HEK293T (cell line): ENCODE results near the gene TIMMDC1.

ENCODE experiments used
- CTCF ChIA-PET: fragments of 350-600 bp; formaldehyde crosslinking; extraction: SDS; loops from one replicate; lab custom pipeline; 2021; ENCODE audit warnings: antibody characterized with exemption, inconsistent platforms; lab: Yijun Ruan, JAX
- POLR2A ChIA-PET: fragments of 350-600 bp; formaldehyde crosslinking; extraction: SDS; loops from one replicate; lab custom pipeline; 2020; ENCODE audit warnings: antibody characterized with exemption, inconsistent platforms; lab: Yijun Ruan, JAX
- DNase-seq: peaks from one replicate; pipeline ENCODE4 v3.0.0; 2012; ENCODE audit warnings: mixed read lengths; ENCODE audit errors: extremely low spot score
- ARNT ChIP-seq: fragments of 450-650 bp; IDR thresholded peaks from 2 replicates; pipeline ENCODE4 v1.6.1; 2017; ENCODE audit warnings: mild to moderate bottlenecking
- BHLHE40 ChIP-seq: fragments of 450-650 bp; IDR thresholded peaks from 2 replicates; pipeline ENCODE4 v1.6.1; 2016; ENCODE audit warnings: mild to moderate bottlenecking, moderate library complexity, borderline replicate concordance
- CTBP1 ChIP-seq: fragments of 450-650 bp; IDR thresholded peaks from 2 replicates; pipeline ENCODE4 v1.6.1; 2016; ENCODE audit warnings: borderline replicate concordance
- ELF4 ChIP-seq: fragments of 450-650 bp; IDR thresholded peaks from 2 replicates; pipeline ENCODE4 v1.6.1; 2017; ENCODE audit warnings: antibody characterized with exemption
- FOXA1 ChIP-seq: fragments of 450-650 bp; IDR thresholded peaks from 2 replicates; pipeline ENCODE4 v1.6.1; 2016; ENCODE audit warnings: mild to moderate bottlenecking
- FOXK2 ChIP-seq: fragments of 450-650 bp; IDR thresholded peaks from 2 replicates; pipeline ENCODE4 v1.6.1; 2016; ENCODE audit warnings: mild to moderate bottlenecking
- FOXM1 ChIP-seq: fragments of 450-650 bp; IDR thresholded peaks from 2 replicates; pipeline ENCODE4 v1.6.1; 2017; ENCODE audit warnings: mild to moderate bottlenecking, borderline replicate concordance
- HDGF ChIP-seq: fragments of 450-650 bp; IDR thresholded peaks from 2 replicates; pipeline ENCODE4 v1.6.1; 2017; ENCODE audit warnings: antibody characterized with exemption, borderline replicate concordance
- L3MBTL2 ChIP-seq: fragments of 450-650 bp; conservative IDR thresholded peaks from 2 replicates; pipeline ENCODE4 v1.6.1; 2016; ENCODE audit warnings: mild to moderate bottlenecking
- LEF1 ChIP-seq: fragments of 450-650 bp; IDR thresholded peaks from 2 replicates; pipeline ENCODE4 v1.6.1; 2017; ENCODE audit warnings: mild to moderate bottlenecking, borderline replicate concordance
- NFRKB ChIP-seq: fragments of 450-650 bp; IDR thresholded peaks from 2 replicates; pipeline ENCODE4 v1.6.1; 2016; ENCODE audit warnings: mild to moderate bottlenecking, moderate library complexity
- PKNOX1 ChIP-seq: fragments of 450-650 bp; IDR thresholded peaks from 2 replicates; pipeline ENCODE4 v1.6.1; 2016
- SP1 ChIP-seq: fragments of 450-650 bp; IDR thresholded peaks from 2 replicates; pipeline ENCODE4 v1.6.1; 2017
- SUZ12 ChIP-seq: fragments of 450-650 bp; IDR thresholded peaks from 2 replicates; pipeline ENCODE4 v1.6.1; 2016; ENCODE audit warnings: mild to moderate bottlenecking
- TARDBP ChIP-seq: fragments of 450-650 bp; IDR thresholded peaks from 2 replicates; pipeline ENCODE4 v1.6.1; 2016
- ZNF384 ChIP-seq: fragments of 450-650 bp; IDR thresholded peaks from 2 replicates; pipeline ENCODE4 v1.6.1; 2016

The TIMMDC1 gene

GRCh38 chr3:119498186-119499011 lies at the start of gene TIMMDC1:
Gene TIMMDC1 (plus strand): TSS chr3:119498547. CDS start chr3:119498734, 187 bp downstream.
- CTCF ChIA-PET = no interaction called here
- POLR2A ChIA-PET = interaction anchor here (0.6 to 4.5 kb wide), 18 partner anchors 9 to 850 kb away, joined by 3 to 39 read pairs (median 4); partner anchors contain the start of genes B4GALT4, COX17, POGLUT1 and TMEM39A

GRCh38 chr3:119453822-119454221 lies 44.5 kb upstream of the TIMMDC1 start:
- POLR2A ChIA-PET = interaction anchor here (0.7 kb wide), 1 partner anchor 9 kb away, joined by 3 read pairs; the partner anchor contains the start of gene TMEM39A
- DNase-seq = no peak
- TF ChIP-seq CTBP1 = no peak
- no peak for TF ChIP-seq FOXA1
- TF ChIP-seq HDGF = no peak
- no peak for TF ChIP-seq SUZ12
- TF ChIP-seq BHLHE40 = no peak
- no peak for TF ChIP-seq L3MBTL2
- TF ChIP-seq NFRKB = no peak
- TF ChIP-seq PKNOX1 = no peak
- CTCF ChIA-PET = no interaction called here

More at GRCh38 chr3:119498186-119499011, at the start of gene TIMMDC1:
- no peak for TF ChIP-seq NFRKB
- TF ChIP-seq ARNT = no peak
- peak; percentile 45; the same call in 1 of the 2 replicates for TF ChIP-seq PKNOX1
- TF ChIP-seq SUZ12 = no peak
- no peak for TF ChIP-seq SP1
- TF ChIP-seq L3MBTL2 = peak; percentile 40
- TF ChIP-seq LEF1 = no peak
- peak; percentile 87 for TF ChIP-seq ELF4
- TF ChIP-seq TARDBP = no peak
- peak; percentile 97 for DNase-seq

- no peak for DNase-seq
- ChIA-PET CTCF (no interaction called here), POLR2A (no interaction called here)
- TF ChIP-seq FOXA1 = no peak
- no peak for TF ChIP-seq FOXK2
- TF ChIP-seq PKNOX1 = no peak
- no peak for TF ChIP-seq TARDBP
- TF ChIP-seq LEF1 = no peak
- TF ChIP-seq FOXM1 = no peak
- TF ChIP-seq BHLHE40 = no peak
- TF ChIP-seq NFRKB = no peak
- TF ChIP-seq ZNF384 = no peak
- TF ChIP-seq L3MBTL2 = no peak
- no peak for TF ChIP-seq ARNT
- no peak for TF ChIP-seq SP1
- no peak for TF ChIP-seq HDGF
- TF ChIP-seq SUZ12 = no peak
- TF ChIP-seq CTBP1 = no peak
- no peak for TF ChIP-seq ELF4
Observed at GRCh38 chr3:119456469-119456868, 41.9 kb upstream of the TIMMDC1 start.

- ChIA-PET POLR2A (no interaction called here), CTCF (no interaction called here)
- DNase-seq = no peak
- no peak for TF ChIP-seq ELF4
- TF ChIP-seq FOXA1 = no peak
- TF ChIP-seq HDGF = no peak
- TF ChIP-seq CTBP1 = no peak
- no peak for TF ChIP-seq LEF1
- no peak for TF ChIP-seq ARNT
Observed at GRCh38 chr3:119457246-119457645, 41.1 kb upstream of the TIMMDC1 start.

GRCh38 chr3:119463171-119464169 lies 34.9 kb upstream of the TIMMDC1 start, which contains the start of gene TMEM39A:
Gene TMEM39A (minus strand): TSS chr3:119463615. CDS start chr3:119462074, 1,541 bp downstream.
- CTCF ChIA-PET = no interaction called here
- POLR2A ChIA-PET = interaction anchor here (0.5 to 2.8 kb wide), 19 partner anchors 9 to 213 kb away, joined by 3 to 39 read pairs (median 4); partner anchors contain the start of genes ARHGAP31, COX17 and TIMMDC1
- peak; percentile 99 for DNase-seq
- no peak for TF ChIP-seq LEF1
- no peak for TF ChIP-seq FOXA1
- no peak for TF ChIP-seq ARNT
- no peak for TF ChIP-seq SP1
- TF ChIP-seq FOXM1 = no peak
- TF ChIP-seq ELF4 = peak; percentile 78
- no peak for TF ChIP-seq CTBP1
- TF ChIP-seq HDGF = no peak
- peak; percentile 37 for TF ChIP-seq L3MBTL2
- no peak for TF ChIP-seq ZNF384
- no peak for TF ChIP-seq PKNOX1
- TF ChIP-seq FOXK2 = no peak
- TF ChIP-seq TARDBP = no peak
- TF ChIP-seq BHLHE40 = no peak
- TF ChIP-seq NFRKB = no peak
